ENCODE measurements around the gene KIF1B.
A peak's percentile ranks its signal among the peaks of the same experiment; 100 is the strongest.

KIF1B gene, protein sequence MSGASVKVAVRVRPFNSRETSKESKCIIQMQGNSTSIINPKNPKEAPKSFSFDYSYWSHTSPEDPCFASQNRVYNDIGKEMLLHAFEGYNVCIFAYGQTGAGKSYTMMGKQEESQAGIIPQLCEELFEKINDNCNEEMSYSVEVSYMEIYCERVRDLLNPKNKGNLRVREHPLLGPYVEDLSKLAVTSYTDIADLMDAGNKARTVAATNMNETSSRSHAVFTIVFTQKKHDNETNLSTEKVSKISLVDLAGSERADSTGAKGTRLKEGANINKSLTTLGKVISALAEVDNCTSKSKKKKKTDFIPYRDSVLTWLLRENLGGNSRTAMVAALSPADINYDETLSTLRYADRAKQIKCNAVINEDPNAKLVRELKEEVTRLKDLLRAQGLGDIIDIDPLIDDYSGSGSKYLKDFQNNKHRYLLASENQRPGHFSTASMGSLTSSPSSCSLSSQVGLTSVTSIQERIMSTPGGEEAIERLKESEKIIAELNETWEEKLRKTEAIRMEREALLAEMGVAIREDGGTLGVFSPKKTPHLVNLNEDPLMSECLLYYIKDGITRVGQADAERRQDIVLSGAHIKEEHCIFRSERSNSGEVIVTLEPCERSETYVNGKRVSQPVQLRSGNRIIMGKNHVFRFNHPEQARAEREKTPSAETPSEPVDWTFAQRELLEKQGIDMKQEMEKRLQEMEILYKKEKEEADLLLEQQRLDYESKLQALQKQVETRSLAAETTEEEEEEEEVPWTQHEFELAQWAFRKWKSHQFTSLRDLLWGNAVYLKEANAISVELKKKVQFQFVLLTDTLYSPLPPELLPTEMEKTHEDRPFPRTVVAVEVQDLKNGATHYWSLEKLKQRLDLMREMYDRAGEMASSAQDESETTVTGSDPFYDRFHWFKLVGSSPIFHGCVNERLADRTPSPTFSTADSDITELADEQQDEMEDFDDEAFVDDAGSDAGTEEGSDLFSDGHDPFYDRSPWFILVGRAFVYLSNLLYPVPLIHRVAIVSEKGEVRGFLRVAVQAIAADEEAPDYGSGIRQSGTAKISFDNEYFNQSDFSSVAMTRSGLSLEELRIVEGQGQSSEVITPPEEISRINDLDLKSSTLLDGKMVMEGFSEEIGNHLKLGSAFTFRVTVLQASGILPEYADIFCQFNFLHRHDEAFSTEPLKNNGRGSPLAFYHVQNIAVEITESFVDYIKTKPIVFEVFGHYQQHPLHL (N-terminal part only)

DNA sequence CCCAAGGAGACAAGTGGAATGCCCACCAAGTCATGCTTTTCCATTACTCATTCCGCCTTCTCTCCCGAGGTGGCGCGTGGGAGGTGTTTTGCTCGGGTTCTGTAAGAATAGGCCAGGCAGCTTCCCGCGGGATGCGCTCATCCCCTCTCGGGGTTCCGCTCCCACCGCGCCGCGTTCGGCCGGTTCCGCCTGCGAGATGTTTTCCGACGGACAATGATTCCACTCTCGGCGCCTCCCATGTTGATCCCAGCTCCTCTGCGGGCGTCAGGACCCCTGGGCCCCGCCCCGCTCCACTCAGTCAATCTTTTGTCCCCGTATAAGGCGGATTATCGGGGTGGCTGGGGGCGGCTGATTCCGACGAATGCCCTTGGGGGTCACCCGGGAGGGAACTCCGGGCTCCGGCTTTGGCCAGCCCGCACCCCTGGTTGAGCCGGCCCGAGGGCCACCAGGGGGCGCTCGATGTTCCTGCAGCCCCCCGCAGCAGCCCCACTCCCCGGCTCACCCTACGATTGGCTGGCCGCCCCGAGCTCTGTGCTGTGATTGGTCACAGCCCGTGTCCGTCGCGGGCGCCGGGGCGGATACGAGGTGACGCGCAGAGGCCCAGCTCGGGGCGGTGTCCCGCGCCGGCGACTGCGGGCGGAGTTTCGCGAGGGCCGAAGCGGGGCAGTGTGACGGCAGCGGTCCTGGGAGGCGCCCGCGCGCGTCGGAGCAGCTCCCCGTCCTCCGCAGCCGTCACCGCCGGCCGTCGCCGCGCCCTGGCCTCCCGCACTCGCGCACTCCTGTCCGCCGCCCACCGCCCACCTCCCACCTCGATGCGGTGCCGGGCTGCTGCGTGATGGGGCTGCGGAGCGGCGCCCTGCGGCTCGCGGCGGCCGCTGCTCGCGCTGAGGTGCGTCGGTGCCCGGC lies at the start of gene KIF1B:
TSS of gene KIF1B (plus strand) at position 666 of the 906 bp plus-strand sequence. CDS start 21,759 bp downstream, outside the sequence.
- DNase-seq: peak; percentile 98

DNA sequence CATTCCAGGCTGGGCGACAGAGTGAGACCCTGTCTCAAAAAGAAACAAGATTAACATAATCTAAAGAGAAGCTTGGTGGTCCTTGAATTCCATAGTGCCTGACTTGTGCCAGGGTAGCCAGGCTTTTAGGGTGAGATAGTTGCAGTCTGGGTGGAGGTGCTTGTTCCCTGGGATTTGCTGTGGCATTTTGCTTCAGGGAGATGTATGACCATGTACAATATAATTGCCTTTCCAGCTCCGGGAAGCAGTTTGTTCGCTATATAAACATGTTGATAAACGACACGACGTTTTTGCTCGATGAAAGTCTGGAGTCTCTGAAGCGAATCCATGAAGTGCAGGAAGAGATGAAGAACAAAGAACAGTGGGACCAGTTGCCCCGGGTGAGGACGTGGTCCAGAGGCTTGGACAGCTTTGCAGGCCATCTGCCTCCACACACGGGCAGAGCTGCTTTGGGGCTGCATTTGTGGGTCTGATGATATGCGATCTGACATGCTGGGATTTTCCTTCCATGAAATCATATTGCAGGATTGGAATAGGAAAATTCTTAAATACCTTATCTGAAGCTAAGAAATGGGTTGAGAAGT lies 49.4 kb upstream of the KIF1B start:
- no peak for DNase-seq

DNA sequence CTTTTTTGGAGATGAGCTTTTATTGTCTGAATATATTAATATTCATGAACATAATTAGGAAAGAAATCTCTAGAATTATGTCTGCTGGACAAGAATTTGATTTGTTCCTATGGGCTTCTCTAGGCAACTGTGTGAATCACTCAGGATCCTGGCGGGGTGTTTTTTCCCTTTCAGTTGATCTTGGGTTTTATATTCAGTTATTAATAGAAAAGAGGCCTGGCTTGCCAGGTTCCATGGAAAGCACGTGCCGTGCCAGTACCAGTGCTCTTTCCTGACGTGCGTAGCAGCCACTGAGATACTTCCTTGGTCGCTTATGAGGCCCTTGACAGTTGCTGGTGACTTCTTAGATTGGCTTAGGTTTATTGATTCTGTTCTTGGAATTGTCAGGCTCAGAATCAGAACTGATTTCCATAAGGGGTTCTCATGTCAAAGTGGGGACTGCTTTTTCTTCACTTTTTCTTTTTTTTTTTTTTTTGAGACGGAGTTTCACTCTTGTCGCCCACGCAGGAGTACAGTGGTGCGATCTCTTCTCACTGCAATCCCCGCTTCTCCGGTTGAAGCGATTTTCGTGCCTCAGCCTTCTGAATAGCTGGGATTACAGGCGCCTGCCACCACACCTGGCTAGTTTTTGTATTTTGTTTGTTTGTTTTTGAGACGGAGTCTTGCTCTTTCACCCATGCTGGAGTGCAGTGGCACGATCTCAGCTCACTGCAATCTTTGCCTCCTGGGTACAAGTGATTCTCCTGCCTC lies 48.7 kb upstream of the KIF1B start:
- DNase-seq: no peak

GRCh38 chr1:10168912-10169514 lies 41.4 kb upstream of the KIF1B start:
- no peak for DNase-seq

- DNase-seq: no peak
These were observed 40.2 kb upstream of the KIF1B start for GRCh38 chr1:10170239-10170574.

DNA sequence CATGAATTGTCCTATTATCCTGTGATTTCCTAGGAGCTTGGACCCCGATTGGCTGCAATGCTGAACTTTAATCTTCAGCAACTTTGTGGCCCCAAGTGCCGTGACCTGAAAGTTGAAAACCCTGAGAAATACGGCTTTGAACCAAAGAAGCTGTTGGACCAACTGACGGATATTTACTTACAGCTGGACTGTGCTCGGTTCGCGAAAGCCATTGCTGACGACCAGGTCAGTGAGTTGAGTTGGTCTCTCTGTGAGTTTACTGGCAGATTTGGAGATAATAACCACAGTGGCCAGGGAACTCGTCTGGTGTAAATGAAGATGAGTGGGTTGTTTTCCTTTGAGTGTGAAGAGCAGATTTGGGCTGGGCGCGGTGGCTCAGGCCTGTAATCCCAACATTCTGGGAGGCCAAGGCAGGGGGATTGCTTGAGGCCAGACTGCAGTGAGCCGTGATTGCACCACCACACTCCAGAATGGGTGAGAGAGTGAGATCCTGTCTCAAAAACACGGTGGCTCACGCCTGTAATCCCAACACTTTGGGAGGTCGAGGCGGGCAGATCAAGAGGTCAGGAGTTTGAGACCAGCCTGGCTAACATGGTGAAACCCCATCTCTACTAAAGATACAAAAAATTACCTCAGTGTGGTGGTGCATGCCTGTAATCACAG lies 39.1 kb upstream of the KIF1B start:
- no peak for DNase-seq

- no peak for DNase-seq
These were observed 38.2 kb upstream of the KIF1B start for GRCh38 chr1:10171995-10172669.

DNA sequence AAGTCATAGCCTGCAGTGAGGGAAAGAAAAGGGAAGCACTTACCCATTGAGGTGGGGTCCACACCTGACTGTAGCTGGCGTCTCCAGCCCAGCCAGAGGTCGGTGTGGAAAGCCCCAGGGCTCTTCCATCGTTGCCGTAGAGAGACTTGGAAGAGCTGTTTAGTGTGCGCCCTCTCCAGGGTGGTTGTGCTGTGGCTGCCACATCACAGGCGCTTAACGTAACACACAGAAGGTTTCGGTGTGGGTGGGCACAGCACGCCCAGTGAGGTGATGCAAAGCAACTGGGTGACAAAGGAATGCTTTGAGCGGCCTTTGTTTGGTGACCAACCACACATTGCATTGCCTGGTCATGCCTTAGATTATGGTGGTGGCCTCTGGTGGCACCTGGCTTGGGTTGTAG lies 36.8 kb upstream of the KIF1B start:
- no peak for DNase-seq

- DNase-seq: no peak
These were observed 32.5 kb upstream of the KIF1B start for GRCh38 chr1:10177876-10178275.

DNA sequence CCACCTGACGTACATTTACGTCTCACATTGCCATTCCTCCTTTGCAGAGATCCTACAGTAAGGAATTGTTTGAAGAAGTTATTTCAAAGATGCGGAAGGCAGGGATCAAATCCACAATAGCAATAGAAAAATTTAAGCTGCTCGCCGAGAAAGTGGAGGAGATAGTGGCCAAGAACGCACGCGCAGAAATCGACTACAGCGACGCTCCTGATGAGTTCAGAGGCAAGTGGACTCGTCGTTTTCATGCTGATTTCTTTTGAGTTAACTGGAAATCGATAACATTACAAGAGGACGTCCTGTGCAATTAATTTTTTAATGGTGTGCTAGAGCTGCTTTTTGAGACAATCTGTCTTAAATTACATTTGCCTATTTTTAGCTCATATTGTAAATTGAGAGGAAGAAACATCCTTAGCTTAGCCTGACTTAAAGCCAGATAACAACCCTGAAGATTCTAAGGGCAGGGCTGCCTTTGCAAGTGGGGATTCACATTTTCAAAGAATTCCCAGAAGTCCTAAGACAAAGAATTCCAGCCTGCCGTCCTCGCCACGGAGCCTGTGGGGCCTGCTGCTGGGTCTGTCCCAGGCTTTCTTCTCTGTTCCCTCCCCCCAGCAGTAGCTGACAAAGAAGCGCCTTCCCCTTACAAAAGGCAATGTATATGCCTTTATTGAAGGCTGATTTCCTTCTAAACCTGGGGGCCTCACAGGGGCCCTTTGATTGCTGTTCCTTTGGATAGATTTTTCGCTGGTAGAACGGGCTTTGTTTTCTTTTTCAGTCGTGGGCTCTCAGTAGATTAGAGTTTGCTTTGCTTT lies 31.6 kb upstream of the KIF1B start:
- peak; percentile 61 for DNase-seq

DNA sequence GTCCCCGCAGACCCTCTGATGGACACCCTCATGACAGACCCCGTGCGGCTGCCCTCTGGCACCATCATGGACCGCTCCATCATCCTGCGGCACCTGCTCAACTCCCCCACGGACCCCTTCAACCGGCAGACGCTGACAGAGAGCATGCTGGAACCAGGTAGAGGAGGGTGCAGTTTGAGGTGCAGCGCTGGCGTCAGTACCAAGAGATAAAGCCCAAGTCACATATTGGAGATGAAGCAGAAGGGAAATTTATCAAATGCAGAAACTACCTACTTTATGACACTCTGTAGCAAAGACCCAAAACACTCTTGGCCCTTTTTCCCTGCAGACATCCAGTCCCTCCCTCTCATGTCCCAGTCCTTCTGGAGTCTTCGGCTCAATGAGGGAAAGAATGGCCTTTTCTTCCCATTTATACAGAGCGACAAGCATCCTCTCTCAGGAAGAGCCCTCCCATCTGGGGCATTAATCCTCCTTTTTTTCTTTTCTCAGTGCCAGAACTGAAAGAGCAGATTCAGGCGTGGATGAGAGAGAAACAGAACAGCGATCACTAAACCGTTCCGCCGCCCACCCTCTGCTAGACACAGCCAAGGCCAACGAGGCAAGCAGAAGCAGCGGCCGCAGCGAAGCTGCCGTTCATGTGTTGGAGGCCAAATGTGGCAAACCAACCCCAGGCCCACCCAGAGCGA lies 30.8 kb upstream of the KIF1B start:
- no peak for DNase-seq

- DNase-seq: peak; percentile 80
These were observed 29.2 kb upstream of the KIF1B start for GRCh38 chr1:10181154-10181553.

DNA sequence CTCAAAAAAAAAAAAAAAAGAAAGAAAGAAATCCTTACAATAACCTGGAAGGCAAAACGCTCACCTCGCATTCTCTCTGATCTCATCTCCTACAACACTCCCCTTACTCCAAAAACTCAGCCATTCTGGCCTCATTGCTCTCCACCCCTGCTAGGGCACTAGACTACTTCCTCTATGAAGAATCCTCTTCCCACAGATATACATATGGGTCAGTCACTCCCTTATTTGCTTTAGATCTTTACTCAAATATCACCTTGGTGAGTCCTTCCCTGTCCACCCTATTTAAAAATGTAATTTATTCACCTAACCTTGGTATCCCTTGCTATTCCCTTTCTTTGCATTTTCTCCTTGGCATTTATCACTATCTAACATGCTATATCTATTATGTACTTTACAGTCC lies 24.6 kb upstream of the KIF1B start:
- DNase-seq: no peak

- DNase-seq: peak; percentile 86
These were observed 23.9 kb upstream of the KIF1B start for GRCh38 chr1:10186331-10187025.

- no peak for DNase-seq
These were observed 23.4 kb upstream of the KIF1B start for GRCh38 chr1:10187026-10187334.

DNA sequence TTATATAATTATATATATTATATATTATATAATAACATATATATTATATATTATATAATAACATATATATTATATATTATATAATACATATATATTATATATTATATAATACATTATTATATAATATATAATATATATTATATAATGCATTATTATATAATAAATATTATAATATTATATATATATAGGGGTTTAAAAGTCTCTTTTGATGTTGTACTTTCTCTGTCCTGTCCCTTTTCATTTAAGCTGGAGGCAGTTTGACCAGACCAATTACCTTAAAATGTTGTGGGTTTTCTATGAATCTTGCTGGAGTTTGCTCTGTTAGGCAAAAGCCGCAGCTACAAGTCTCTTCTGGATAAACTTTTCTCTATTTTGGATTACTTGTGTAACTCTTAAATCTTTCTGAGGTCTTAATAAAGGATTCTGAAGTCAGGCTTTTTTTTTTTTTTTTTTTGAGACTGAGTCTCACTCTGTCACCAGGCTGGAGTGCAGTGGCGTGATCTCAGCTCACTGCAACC lies 22.2 kb upstream of the KIF1B start:
- DNase-seq: no peak

DNA sequence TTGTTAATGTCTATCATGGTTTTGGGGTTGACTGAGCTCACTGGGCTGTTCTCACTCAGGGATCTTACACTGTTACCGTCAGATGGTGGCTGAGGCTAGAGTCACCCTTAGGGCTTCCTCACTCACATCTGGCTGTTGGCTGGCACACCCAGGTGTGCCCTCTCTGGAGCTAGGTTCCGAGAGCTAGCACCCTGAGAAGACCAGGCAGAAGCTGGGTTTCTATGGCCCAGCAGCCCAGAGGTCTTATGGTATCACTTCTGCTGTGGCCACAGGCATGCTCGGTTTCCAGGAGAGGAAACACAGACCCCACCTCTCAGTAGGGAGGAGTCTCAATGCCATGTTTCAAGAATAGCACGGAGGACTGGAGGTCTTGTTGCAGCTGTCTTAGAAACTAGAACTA lies 20.7 kb upstream of the KIF1B start:
- DNase-seq: no peak
